ENCODE results near the gene JAM3. TPM values are rescaled to one million over a fixed set of nuclear protein-coding genes. Genes with fewer than 3 reads are reported as not detected.

The JAM3 gene
- total RNA-seq, 1 experiment from 2014 or later = 3.1 TPM

- ChIA-PET POLR2A (ENCODE audit: unreplicated experiment) (no interaction called here), CTCF (no interaction called here)
- H3K9me2 ChIP-seq (replicated peaks; ENCODE audit: low read length) = no peaks in the 10 kb centered on the region
- ATAC-seq = no peak
- H3K36me3 ChIP-seq (ENCODE audit: low read depth, low read length) = no peaks in the 10 kb centered on the region
- H3K9ac ChIP-seq (ENCODE audit: low read length) = no peak overlapping the region
- H3K9me3 ChIP-seq (ENCODE audit: low read length) = no peaks in the 10 kb centered on the region
- intact Hi-C loops (cut with micrococcal nuclease) = no loop called here
- H3F3A ChIP-seq (ENCODE audit: low read length, unreplicated experiment) = no peaks in the 10 kb centered on the region
- H4K20me1 ChIP-seq (ENCODE audit: low read length) = no peaks in the 10 kb centered on the region
- H3K27ac ChIP-seq (ENCODE audit: low read length) = no peak overlapping the region
- TF ChIP-seq, protein P1, sequence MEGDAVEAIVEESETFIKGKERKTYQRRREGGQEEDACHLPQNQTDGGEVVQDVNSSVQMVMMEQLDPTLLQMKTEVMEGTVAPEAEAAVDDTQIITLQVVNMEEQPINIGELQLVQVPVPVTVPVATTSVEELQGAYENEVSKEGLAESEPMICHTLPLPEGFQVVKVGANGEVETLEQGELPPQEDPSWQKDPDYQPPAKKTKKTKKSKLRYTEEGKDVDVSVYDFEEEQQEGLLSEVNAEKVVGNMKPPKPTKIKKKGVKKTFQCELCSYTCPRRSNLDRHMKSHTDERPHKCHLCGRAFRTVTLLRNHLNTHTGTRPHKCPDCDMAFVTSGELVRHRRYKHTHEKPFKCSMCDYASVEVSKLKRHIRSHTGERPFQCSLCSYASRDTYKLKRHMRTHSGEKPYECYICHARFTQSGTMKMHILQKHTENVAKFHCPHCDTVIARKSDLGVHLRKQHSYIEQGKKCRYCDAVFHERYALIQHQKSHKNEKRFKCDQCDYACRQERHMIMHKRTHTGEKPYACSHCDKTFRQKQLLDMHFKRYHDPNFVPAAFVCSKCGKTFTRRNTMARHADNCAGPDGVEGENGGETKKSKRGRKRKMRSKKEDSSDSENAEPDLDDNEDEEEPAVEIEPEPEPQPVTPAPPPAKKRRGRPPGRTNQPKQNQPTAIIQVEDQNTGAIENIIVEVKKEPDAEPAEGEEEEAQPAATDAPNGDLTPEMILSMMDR (conservative IDR thresholded peaks at IDR 0.05; ENCODE audit: low read depth, low read length) = no peak
- TF ChIP-seq EZH2phosphoT487 (IDR thresholded peaks at IDR 0.05; ENCODE audit: borderline replicate concordance, low read length) (no peak), EZH2 (IDR thresholded peaks at IDR 0.05; ENCODE audit: low read length, unreplicated experiment) (no peak)
- H3K4me1 ChIP-seq (ENCODE audit: insufficient read depth, low read length) = peaks cover 6% of the 10 kb centered on the region
- H3K4me3 ChIP-seq (ENCODE audit: low read length) = no peak overlapping the region
- H3K79me2 ChIP-seq (ENCODE audit: low read length) = no peaks in the 10 kb centered on the region
- no TSS peak for BruUV-seq (replicated peaks)
- DNase-seq = no peak
- H2AFZ ChIP-seq (ENCODE audit: low read length) = no peak overlapping the region
- H3K27me3 ChIP-seq (ENCODE audit: low read length) = peaks cover 24% of the 10 kb centered on the region; the same call in 1 of the 2 replicates
- no peak overlapping the region for H3K4me2 ChIP-seq (ENCODE audit: low read length)
These were observed 16.4 kb upstream of the JAM3 start for GRCh38 chr11:134052395-134052987.

DNA sequence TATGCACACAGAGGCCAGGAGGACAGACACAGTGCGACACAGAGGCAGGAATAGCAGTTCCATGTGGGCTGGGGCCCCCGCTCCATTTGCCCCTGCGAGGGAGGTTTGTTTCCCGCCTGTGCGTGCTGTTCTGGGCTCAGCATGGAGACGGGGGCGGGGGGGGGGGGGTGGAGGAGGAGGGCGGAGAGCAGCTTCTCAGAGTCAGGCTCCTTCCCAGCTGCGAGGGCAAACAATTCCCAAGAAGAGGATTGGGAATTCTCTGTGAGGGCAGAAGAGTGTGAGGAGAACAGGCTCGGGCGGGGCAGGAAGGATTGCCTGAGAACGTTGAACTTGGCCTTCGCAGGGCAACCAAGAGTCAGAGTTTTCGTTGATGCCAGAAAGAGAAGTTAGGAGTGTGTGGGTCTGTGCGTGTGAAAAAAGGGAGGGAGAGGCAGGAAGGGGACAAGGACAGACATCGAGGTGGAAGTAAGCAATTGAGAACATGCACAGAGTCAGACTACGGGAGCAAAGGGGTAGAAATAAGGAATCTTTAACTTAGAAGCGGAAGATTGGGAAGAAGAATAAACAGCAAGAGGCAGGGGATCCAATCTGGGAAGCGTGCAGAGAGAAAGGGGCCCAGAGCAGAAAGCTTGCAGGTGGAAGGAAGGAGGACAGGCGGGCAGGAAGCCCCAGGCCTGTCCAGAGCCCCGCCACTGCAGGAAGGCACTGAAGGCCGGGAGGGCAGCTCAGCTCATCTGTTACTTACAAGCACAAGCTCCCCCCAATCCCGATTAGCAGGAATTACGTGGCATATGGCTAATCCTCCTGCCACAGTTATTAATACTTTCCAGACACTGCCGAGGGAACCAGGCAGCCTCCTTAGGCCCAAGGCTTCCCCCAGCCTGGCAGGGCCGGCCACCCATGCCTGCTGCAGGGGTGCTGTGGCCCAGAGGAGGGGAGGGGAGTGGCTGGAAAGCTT lies 15.6 kb upstream of the JAM3 start:
- POLR2A ChIA-PET (ENCODE audit: unreplicated experiment) = no interaction called here
- Histone ChIP-seq H3K36me3 (ENCODE audit: low read depth, low read length) (no peaks in the 10 kb centered on the region), H3K27ac (ENCODE audit: low read length) (no peak overlapping the region), H3K9me3 (ENCODE audit: low read length) (no peaks in the 10 kb centered on the region), H3K4me2 (ENCODE audit: low read length) (no peak overlapping the region), H3K27me3 (ENCODE audit: low read length) (peaks cover 24% of the 10 kb centered on the region; the same call in 1 of the 2 replicates), H4K20me1 (ENCODE audit: low read length) (no peaks in the 10 kb centered on the region), H3F3A (ENCODE audit: low read length, unreplicated experiment) (no peaks in the 10 kb centered on the region), H2AFZ (ENCODE audit: low read length) (no peak overlapping the region), H3K9me2 (replicated peaks; ENCODE audit: low read length) (no peaks in the 10 kb centered on the region), H3K4me3 (ENCODE audit: low read length) (no peak overlapping the region), H3K9ac (ENCODE audit: low read length) (no peak overlapping the region), H3K79me2 (ENCODE audit: low read length) (no peaks in the 10 kb centered on the region), H3K4me1 (ENCODE audit: insufficient read depth, low read length) (no peaks in the 10 kb centered on the region)
- ATAC-seq = no peak
- intact Hi-C loops (cut with micrococcal nuclease) = no loop called here
- CTCF ChIA-PET = no interaction called here
- BruUV-seq (replicated peaks) = no TSS peak
- TF ChIP-seq EZH2phosphoT487 (IDR thresholded peaks at IDR 0.05; ENCODE audit: borderline replicate concordance, low read length) (no peak), EZH2 (IDR thresholded peaks at IDR 0.05; ENCODE audit: low read length, unreplicated experiment) (no peak)
- TF ChIP-seq, protein P1 (conservative IDR thresholded peaks at IDR 0.05; ENCODE audit: low read depth, low read length) = no peak
- no peak for DNase-seq

DNA sequence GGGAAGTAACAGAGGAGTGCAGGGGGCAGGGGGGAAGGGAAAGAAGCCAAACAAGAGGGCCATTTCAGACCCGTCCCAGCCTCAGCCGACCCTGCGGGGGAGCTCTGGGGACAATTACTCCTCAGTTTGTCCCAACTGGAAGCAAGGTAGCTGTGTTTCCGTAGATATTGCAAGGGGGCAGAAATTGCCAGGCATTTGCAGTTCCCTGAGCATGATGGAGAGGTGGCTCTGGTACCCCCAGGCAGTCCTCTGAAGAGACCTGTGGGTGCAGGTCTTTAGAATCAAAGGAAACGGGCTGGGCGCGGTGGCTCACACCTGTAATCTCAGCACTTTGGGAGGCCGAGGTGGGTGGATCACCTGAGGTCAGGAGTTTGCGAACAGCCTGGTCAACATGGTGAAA lies 13.8 kb upstream of the JAM3 start:
- Histone ChIP-seq H3K9me3 (ENCODE audit: low read length) (no peaks in the 10 kb centered on the region), H3F3A (ENCODE audit: low read length, unreplicated experiment) (no peaks in the 10 kb centered on the region), H3K79me2 (ENCODE audit: low read length) (no peaks in the 10 kb centered on the region), H3K4me2 (ENCODE audit: low read length) (no peak overlapping the region), H3K4me3 (ENCODE audit: low read length) (no peak overlapping the region), H2AFZ (ENCODE audit: low read length) (no peak overlapping the region), H3K27me3 (ENCODE audit: low read length) (peaks cover 26% of the 10 kb centered on the region), H3K9me2 (replicated peaks; ENCODE audit: low read length) (no peaks in the 10 kb centered on the region), H3K36me3 (ENCODE audit: low read depth, low read length) (no peaks in the 10 kb centered on the region), H3K9ac (ENCODE audit: low read length) (no peak overlapping the region), H4K20me1 (ENCODE audit: low read length) (no peaks in the 10 kb centered on the region), H3K27ac (ENCODE audit: low read length) (no peak overlapping the region), H3K4me1 (ENCODE audit: insufficient read depth, low read length) (no peaks in the 10 kb centered on the region)
- DNase-seq (no peak), ATAC-seq (no peak)
- no peak for TF ChIP-seq EZH2phosphoT487 (IDR thresholded peaks at IDR 0.05; ENCODE audit: borderline replicate concordance, low read length)
- TF ChIP-seq EZH2 (IDR thresholded peaks at IDR 0.05; ENCODE audit: low read length, unreplicated experiment) = no peak
- TF ChIP-seq, protein P1 (conservative IDR thresholded peaks at IDR 0.05; ENCODE audit: low read depth, low read length) = no peak
- intact Hi-C loops (cut with micrococcal nuclease) = no loop called here
- ChIA-PET POLR2A (ENCODE audit: unreplicated experiment) (no interaction called here), CTCF (no interaction called here)
- no TSS peak for BruUV-seq (replicated peaks)
